ENCODE results near the gene TGFB1I1.

DNA sequence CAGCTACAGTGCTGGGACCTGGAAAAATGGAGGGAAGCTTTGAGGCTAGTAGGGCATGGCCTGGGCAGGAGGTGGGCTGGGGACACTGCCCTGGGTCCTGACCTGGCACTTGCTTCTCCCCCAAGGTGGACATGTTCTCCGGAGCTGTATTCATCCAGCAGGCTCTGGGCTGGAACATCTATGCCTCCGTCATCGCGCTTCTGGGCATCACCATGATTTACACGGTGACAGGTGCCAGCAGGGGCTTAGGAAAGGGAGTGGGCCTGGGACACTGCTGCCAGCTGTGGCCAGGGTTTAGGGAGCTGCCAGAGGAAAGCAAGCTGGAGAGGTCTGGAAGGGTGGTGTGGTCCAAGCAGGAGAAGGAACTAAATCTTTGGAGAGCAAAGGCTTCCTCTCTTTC is 14.1 kb downstream of the TGFB1I1 start:
- no peak for TF ChIP-seq RAD21 (conservative IDR thresholded peaks at IDR 0.05)
- no peak for TF ChIP-seq CTCF (IDR thresholded peaks at IDR 0.05; ENCODE audit: poor library complexity, severe bottlenecking)
- no peak for TF ChIP-seq REST (IDR thresholded peaks at IDR 0.05; ENCODE audit: borderline replicate concordance)
- no peak for TF ChIP-seq EZH2 (IDR thresholded peaks at IDR 0.05; ENCODE audit: borderline replicate concordance, insufficient read depth, low read length, poor library complexity, severe bottlenecking)
- TF ChIP-seq POLR2AphosphoS5 (IDR thresholded peaks at IDR 0.05) = no peak
- no peak for TF ChIP-seq MXI1 (conservative IDR thresholded peaks at IDR 0.05; ENCODE audit: poor library complexity, severe bottlenecking)
- TF ChIP-seq EP300 (conservative IDR thresholded peaks at IDR 0.05; ENCODE audit: poor library complexity, severe bottlenecking) = no peak
- TF ChIP-seq SMC3 (conservative IDR thresholded peaks at IDR 0.05; ENCODE audit: poor library complexity) = no peak
- TF ChIP-seq TAF1 (IDR thresholded peaks at IDR 0.05; ENCODE audit: low read depth) = no peak
